DND-41 (cell line): Measurements from ENCODE around the gene TMTC1.

ENCODE experiments used
- CTCF ChIP-seq: IDR thresholded peaks from 2 replicates; pipeline ENCODE4 v1.5.1; 2012; ENCODE audit warnings: borderline replicate concordance, low read length, moderate library complexity, mild to moderate bottlenecking; ENCODE audit not compliant: poor library complexity, severe bottlenecking; ENCODE audit errors: extremely low read depth
- EZH2 ChIP-seq: IDR thresholded peaks from 3 replicates; pipeline ENCODE4 v1.6.1; 2012; ENCODE audit warnings: borderline replicate concordance, low read depth, mild to moderate bottlenecking, moderate library complexity, low read length, inconsistent platforms; ENCODE audit not compliant: severe bottlenecking

GRCh38 chr12:29713729-29714128 is 70.0 kb downstream of the TMTC1 start:
- TF ChIP-seq CTCF (no peak), EZH2 (no peak)
